ENCODE results near the gene ABHD5.

- TF ChIP-seq EZH2 (IDR thresholded peaks at IDR 0.05) (no peak), POLR2AphosphoS5 (IDR thresholded peaks at IDR 0.05; ENCODE audit: borderline replicate concordance, low read depth, low read length) (no peak), FOXP2 (optimal IDR thresholded peaks at IDR 0.05; ENCODE audit: control extremely low read depth, extremely low read length, insufficient read depth) (no peak)
These were observed 68.6 kb downstream of the ABHD5 start for GRCh38 chr3:43759297-43759782.

Measured in SK-N-MC (cell line).